ENCODE measurements around the gene EZH2.

The EZH2 gene

DNA sequence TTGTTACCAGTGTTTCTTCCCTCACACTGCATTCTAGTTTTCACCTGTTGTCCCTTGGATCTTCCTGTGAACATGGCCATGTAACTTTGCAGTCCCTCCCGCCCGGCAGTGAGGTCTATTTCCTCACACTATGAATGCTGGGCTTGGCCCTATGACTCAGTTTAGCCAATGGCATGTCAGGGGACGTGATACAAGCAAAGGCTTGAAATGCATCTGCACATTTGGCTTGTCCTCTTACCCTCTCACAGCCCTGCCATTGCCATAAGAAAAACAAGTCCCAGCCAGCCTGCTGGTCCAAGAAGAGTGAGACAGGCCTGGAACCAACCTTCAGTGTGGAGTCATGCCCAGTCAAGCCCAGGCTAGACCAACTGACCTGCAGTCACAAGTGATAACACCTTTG, 17.1 kb upstream of the EZH2 start:
- no peak for DNase-seq (ENCODE audit: low read depth in 2 of 2)

- DNase-seq (ENCODE audit: low read depth in 2 of 2) = no peak
Measured at GRCh38 chr7:148898845-148899484, 14.9 kb upstream of the EZH2 start.

DNA sequence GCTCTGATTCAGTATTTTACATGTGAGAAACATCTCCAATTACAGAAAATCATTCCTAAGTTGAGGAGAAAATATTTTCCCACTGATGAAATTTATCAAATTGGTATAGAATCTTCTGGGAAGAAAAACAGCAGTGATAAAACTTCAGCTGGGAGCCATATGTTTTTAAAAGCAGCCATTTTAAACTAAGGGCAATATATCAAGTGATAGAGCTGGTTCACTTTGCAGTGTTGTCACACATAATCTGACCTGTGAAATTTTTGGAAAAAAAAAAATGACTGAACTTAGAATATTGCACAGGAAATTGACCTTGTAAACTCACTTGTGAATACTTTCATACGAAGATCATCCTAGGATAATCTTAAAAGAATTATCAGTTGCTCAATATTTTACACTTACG, 10.5 kb upstream of the EZH2 start:
- DNase-seq (ENCODE audit: low read depth in 2 of 2) = no peak

- DNase-seq (ENCODE audit: low read depth in 2 of 2) = no peak
Measured at GRCh38 chr7:148893071-148893470, 9.0 kb upstream of the EZH2 start.

DNA sequence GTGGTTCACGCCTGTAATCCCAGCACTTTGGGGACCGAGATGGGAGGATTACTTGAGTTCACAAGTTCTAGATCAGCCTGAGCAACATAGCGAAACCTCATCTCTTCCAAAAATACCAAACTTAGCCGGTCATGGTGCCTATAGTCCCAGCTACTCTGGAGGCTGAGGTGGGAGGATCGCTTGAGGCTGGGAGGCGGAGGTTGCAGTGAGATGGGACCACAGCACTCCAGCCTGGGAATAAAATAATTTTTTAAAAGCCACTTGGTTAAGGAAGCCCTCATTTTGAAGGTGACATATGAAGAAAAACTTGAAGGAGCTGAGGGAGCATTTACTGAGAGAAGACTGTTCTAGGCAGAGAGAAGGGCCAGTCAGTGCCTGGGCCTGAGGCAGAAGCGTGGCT, 4.2 kb upstream of the EZH2 start:
- DNase-seq (ENCODE audit: low read depth in 2 of 2) = no peak

GRCh38 chr7:148886844-148887243, 2.8 kb upstream of the EZH2 start:
- DNase-seq (ENCODE audit: low read depth in 2 of 2) = no peak

DNA sequence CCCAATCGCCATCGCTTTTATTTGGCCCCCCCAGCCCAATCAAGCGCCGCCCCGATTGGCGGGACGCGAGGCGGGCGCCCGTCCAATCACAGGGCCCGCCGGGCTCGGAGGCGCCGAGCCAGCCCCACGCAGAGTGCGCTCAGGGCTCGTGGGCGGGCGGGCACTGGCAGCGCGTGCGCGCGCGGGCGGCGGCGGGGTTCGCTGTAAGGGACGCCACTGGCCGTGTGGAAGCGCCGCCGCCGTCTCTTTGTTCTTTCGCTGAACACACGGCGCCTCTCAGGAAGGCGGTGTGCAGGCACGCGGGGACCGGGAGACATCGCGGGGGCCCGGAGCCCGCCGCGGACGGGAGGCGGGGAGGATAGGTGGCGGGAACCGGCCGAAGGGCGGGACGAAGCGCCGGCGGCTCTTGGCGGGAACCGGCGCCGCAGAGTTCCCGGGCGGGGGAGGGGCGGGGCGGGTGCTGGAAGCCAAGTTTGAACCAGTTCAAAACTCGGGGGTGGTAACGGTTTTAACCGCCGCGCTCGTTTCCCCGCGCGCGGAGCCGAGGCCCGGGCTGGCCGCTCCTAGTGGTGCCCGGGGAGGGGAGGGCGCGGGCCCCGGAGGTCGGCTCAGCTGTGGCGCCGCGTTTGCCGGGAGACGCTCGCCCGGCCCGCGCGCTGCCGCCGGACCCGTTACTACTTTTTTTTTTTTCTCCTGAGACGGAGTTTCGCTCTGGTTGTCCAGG, 370 bp upstream of the EZH2 start:
- peak; percentile 82 to 85 for DNase-seq (ENCODE audit: low read depth in 2 of 2)

GRCh38 chr7:148883266-148884048, 634 bp downstream of the EZH2 start:
- peak; percentile 11 to 17 for DNase-seq (ENCODE audit: low read depth in 2 of 2)

DNA sequence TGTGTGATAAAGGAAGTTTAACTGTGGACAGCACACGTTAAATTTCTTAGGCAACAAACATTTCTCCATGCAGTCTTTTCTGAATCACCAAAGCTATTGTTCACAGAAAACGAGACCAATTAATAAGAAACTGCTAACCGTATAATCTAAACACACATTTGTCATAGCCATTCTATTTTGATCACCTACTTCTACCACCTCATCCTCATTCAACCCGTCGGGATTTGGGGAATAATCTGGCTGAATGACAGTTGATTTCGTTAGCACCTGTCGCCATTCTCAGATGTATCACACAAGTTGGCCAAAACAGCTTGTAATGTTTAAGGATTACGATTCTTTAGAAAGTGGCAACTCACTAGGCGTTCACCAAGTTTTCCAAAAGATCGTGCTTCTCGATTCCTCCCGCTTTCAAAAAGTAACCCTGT, 1.2 kb downstream of the EZH2 start:
- DNase-seq (ENCODE audit: low read depth in 2 of 2) = no peak

GRCh38 chr7:148882192-148882591, 1.9 kb downstream of the EZH2 start:
- no peak for DNase-seq (ENCODE audit: low read depth in 2 of 2)

- DNase-seq (ENCODE audit: low read depth in 2 of 2) = no peak
Measured at GRCh38 chr7:148878317-148878716, 5.8 kb downstream of the EZH2 start.

DNA sequence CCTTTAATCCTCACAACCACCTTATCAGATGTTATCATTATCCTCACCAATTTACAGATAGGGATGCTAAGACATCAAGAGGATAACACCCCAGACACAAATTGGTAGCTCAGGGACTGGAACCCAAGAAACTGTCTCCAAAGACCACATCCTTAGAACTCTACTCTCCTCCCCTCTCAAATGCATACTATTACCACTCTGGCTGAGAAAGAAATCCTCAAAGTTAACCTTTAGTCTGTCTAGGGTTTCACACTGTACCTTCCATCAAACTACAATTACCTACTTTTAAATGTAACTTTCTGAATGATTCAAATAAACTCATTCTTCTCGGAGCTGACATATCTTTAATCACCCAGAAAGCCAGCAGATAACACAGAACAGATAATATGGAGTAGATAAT, 6.6 kb downstream of the EZH2 start:
- DNase-seq (ENCODE audit: low read depth in 2 of 2) = no peak

DNA sequence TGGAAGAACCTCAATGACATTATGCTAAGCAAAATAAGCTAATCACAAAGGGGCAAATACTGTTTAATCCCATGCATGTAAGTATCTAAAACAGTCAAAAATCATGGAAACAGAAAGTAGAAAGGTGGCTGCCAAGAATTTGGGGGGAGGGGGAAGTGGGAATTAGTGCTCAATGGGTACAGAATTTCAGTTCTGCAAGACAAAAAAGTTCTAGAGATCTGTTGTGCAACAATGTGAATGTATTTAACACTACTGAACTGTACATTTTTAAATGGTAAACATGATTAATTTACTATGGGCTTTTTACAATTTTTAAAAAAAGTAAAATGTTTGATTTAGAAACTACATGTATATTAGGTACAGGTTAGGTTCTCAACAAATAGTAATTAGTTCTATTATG, 11.9 kb downstream of the EZH2 start:
- no peak for DNase-seq (ENCODE audit: low read depth in 2 of 2)

GRCh38 chr7:148871551-148871950, 12.5 kb downstream of the EZH2 start:
- no peak for DNase-seq (ENCODE audit: low read depth in 2 of 2)

GRCh38 chr7:148871030-148871429, 13.1 kb downstream of the EZH2 start:
- no peak for DNase-seq (ENCODE audit: low read depth in 2 of 2)

- no peak for DNase-seq (ENCODE audit: low read depth in 2 of 2)
Measured at GRCh38 chr7:148868378-148868674, 15.8 kb downstream of the EZH2 start.

DNA sequence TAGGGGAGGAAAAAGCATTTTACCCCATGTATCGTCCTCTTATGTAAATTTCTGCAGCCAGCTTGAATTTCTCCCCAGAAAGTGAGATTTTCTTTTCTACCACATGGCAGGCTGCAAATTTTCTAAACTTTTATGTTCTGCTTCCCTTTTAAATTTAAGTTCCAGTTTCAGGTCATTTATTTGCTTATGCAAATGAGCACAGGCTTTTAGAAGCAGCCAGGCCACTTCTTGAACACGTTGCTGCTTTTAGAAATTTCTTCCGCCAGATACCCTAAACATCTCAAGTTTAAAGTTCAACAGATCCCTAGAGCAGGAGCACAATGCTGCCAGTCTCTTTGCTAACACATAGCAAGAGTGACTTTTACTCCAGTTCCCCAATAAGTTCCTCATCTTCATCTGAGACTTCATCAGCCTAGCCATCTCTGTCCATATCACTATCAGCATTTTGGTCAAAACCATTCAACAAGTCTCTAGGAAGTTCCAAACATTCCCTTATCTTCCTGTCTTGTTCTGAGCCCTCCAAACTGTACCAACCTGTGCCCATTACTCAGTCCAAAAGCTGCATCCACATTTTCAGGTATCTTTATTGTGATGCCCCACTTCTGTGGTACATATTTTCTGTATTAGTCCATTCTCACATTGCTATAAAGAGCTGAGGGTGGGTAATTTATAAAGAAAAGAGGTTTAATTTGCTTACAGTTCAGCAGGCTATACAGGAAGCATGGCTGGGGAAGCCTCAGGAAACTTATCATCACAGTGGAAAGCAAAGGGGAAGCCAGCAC, 16.3 kb downstream of the EZH2 start:
- DNase-seq (ENCODE audit: low read depth in 2 of 2) = no peak

DNA sequence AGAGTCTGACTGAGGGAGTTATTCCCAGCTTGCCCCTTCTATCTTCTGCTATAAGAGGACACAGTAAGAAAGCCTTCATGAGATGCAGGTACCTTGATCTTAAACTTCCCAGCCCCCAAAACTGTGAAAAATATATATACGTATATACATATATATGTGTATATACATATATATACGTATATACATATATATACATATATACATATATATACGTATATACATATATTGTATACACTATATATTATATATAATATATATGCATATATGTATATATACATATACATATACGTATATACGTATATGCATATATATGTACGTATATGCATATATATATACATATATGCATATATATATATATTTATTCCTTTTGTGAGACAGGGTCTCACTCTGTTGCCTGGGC, 17.7 kb downstream of the EZH2 start:
- no peak for DNase-seq (ENCODE audit: low read depth in 2 of 2)

- no peak for DNase-seq (ENCODE audit: low read depth in 2 of 2)
Measured at GRCh38 chr7:148865283-148865682, 18.8 kb downstream of the EZH2 start.

DNA sequence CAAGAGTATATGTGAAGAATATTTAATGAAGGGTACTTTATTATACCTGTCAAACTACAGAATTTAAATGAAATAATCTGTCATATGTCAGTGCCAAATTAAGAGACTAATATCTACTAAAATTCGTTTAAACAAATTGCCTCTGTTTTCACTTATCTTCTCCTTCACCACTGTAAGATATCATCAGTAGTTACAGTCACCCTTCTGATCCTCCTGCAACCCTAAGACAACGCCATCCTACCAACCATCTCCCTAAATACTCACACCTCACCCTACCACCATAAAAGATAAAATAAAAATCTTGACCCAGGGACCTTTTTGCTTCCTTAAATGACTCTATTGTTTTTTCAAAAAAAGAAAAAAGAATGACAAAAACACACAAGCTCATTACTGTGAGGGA, 20.8 kb downstream of the EZH2 start:
- DNase-seq (ENCODE audit: low read depth in 2 of 2) = no peak

- DNase-seq (ENCODE audit: low read depth in 2 of 2) = no peak
Measured at GRCh38 chr7:148862481-148862880, 21.6 kb downstream of the EZH2 start.

DNA sequence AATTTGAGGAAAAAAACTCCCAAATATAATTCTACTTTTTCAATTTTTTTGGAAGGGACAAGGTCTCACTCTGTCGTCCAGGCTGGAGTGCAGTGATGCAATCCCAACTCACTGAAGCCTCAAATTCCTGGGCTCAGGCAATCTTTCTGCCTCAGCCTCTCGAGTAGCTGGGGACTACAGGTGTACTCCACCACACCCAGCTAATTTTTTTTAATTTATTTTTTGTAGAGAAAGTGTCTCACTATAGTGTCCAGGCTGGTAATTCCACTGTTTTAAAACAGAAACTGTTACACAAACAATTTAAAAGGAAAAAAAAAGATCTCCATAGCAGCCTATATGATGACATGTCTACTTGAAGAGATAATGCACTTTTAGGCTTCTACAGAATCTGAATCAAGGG, 25.6 kb downstream of the EZH2 start:
- DNase-seq (ENCODE audit: low read depth in 2 of 2) = no peak

Measured in stimulated activated CD4-positive, alpha-beta T cell treated with anti-CD3 and anti-CD28 coated beads, Interleukin-1b, Interleukin-23, amount 100 ng/mL, for 1 hour (primary cell).